CD14-positive monocyte (primary cell): ENCODE measurements around the gene DYDC2. TPM values are rescaled to one million over a fixed set of nuclear protein-coding genes. Genes with fewer than 3 reads are reported as not detected.

Source experiments
- DNase-seq, 3 donors: peaks; one replicate each; pipeline ENCODE4 v3.0.0-alpha.2; 2011 to 2022
- H2AFZ ChIP-seq: 2 replicates; pipeline ENCODE4 v1.6.0; 2012; ENCODE audit warnings: mild to moderate bottlenecking, low read depth, low read length, inconsistent platforms; ENCODE audit not compliant: insufficient read depth, poor library complexity, severe bottlenecking
- H3K27ac ChIP-seq, 2 donors: 1 replicate in 1 of 2; 2 replicates in 1 of 2; pipeline ENCODE4 v1.5.1; 2012 to 2013; ENCODE audit warnings: low read length in 2 of 2, control low read depth in 1 of 2, inconsistent platforms in 1 of 2, low read depth in 1 of 2, mild to moderate bottlenecking in 1 of 2
- H3K27me3 ChIP-seq, 2 donors: one replicate each; pipeline versions ENCODE4 v1.6.0 to v1.6.1; 2011 to 2013; ENCODE audit warnings: low read length in 2 of 2; ENCODE audit not compliant: control insufficient read depth in 2 of 2, insufficient read depth in 2 of 2
- H3K36me3 ChIP-seq, 2 donors: replicated peaks in 1 of 2; 1 replicate in 1 of 2; 2 replicates in 1 of 2; pipeline versions ENCODE4 v1.5.1 to v1.6.1; 2012 to 2013; ENCODE audit warnings: low read length in 2 of 2, control low read depth in 1 of 2, inconsistent platforms in 1 of 2, mild to moderate bottlenecking in 1 of 2; ENCODE audit not compliant: insufficient read depth in 2 of 2, control insufficient read depth in 1 of 2
- H3K4me1 ChIP-seq, 2 donors: 1 replicate in 1 of 2; 2 replicates in 1 of 2; pipeline versions ENCODE4 v1.5.1 to v1.6.1; 2012 to 2013; ENCODE audit warnings: low read length in 2 of 2, control low read depth in 1 of 2, inconsistent platforms in 1 of 2, mild to moderate bottlenecking in 1 of 2, moderate library complexity in 1 of 2; ENCODE audit not compliant: insufficient read depth in 2 of 2, control insufficient read depth in 1 of 2
- H3K4me2 ChIP-seq: replicated peaks from 2 replicates; pipeline ENCODE3; 2012; ENCODE audit warnings: low read length, moderate library complexity, mild to moderate bottlenecking; ENCODE audit not compliant: poor library complexity, severe bottlenecking; ENCODE audit errors: extremely low read depth
- H3K4me3 ChIP-seq, 3 experiments: fragments of 200-600 bp in 1 of 3; sonication (generic) in 1 of 3; replicated peaks in 1 of 3; 1 replicate in 2 of 3; 2 replicates in 1 of 3; pipeline ENCODE4 v1.5.1; 2011 to 2013; ENCODE audit warnings: low read length in 3 of 3, mild to moderate bottlenecking in 3 of 3, control low read depth in 2 of 3, low read depth in 2 of 3, inconsistent platforms in 1 of 3, moderate library complexity in 1 of 3
- H3K79me2 ChIP-seq: 2 replicates; pipeline ENCODE4 v1.6.0; 2012; ENCODE audit warnings: mild to moderate bottlenecking, control low read depth, inconsistent platforms, low read length, moderate library complexity; ENCODE audit not compliant: insufficient read depth
- H3K9ac ChIP-seq: 2 replicates; pipeline ENCODE4 v1.6.0; 2017; ENCODE audit warnings: low read length, mild to moderate bottlenecking; ENCODE audit not compliant: insufficient read depth, poor library complexity, severe bottlenecking
- H3K9me3 ChIP-seq, 2 donors: replicated peaks in 1 of 2; 1 replicate in 1 of 2; 2 replicates in 1 of 2; pipeline versions ENCODE4 v1.5.1 to v1.6.1; 2012 to 2013; ENCODE audit warnings: low read length in 2 of 2, control low read depth in 1 of 2; ENCODE audit not compliant: control insufficient read depth in 1 of 2, insufficient read depth in 1 of 2
- H4K20me1 ChIP-seq: 2 replicates; pipeline ENCODE4 v1.6.0; 2012; ENCODE audit warnings: mild to moderate bottlenecking, low read length, control low read depth, moderate library complexity; ENCODE audit not compliant: insufficient read depth
- H3K27ac Mint-ChIP-seq, 7 donors: one replicate each; pipeline ENCODE4 v1.8.0; 2020; ENCODE audit warnings: mild to moderate bottlenecking in 7 of 7, mixed read lengths in 7 of 7, moderate library complexity in 6 of 7, inconsistent platforms in 2 of 7
- H3K27me3 Mint-ChIP-seq, 3 donors: one replicate each; pipeline ENCODE4 v1.8.0; 2021 to 2022; ENCODE audit warnings: low read depth in 3 of 3, mild to moderate bottlenecking in 3 of 3, mixed read lengths in 3 of 3, moderate library complexity in 3 of 3, inconsistent platforms in 1 of 3
- H3K36me3 Mint-ChIP-seq, 2 donors: one replicate each; pipeline ENCODE4 v1.8.0; 2020; ENCODE audit warnings: mixed read lengths in 2 of 2, inconsistent platforms in 1 of 2, mild to moderate bottlenecking in 1 of 2
- H3K4me1 Mint-ChIP-seq: one replicate; pipeline ENCODE4 v1.8.0; 2020; ENCODE audit warnings: mild to moderate bottlenecking, mixed read lengths
- H3K4me3 Mint-ChIP-seq, 2 donors: one replicate each; pipeline ENCODE4 v1.8.0; 2020; ENCODE audit warnings: mild to moderate bottlenecking in 2 of 2, mixed read lengths in 2 of 2, moderate library complexity in 1 of 2
- H3K9me3 Mint-ChIP-seq, 7 donors: one replicate each; pipeline ENCODE4 v1.8.0; 2020 to 2022; ENCODE audit warnings: mixed read lengths in 7 of 7, mild to moderate bottlenecking in 6 of 7, moderate library complexity in 6 of 7, inconsistent platforms in 2 of 7
- CTCF ChIP-seq: fragments of 200-600 bp; IDR thresholded peaks from one replicate; pipeline ENCODE4 v1.8.0; 2022; ENCODE audit warnings: antibody characterized with exemption, mild to moderate bottlenecking
- WGBS: methylation state at CpG from one replicate; pipeline ENCODE4 v1.1.5; 2013; ENCODE audit warnings: missing lambda C conversion rate; ENCODE audit not compliant: insufficient coverage; 5-methylcytosine and 5-hydroxymethylcytosine counted together
- intact Hi-C, 2 donors: fragments of 100-400 bp; cut with micrococcal nuclease; formaldehyde crosslinking; loops; one replicate each; pipeline versions ENCODE4 v1.15.0 to v1.15.1; 2023
- polyA plus RNA-seq, 3 donors: library from polyadenylated mRNA; depleted of rRNA in 1 of 3; unstranded in 2 of 3; stranded (reverse) in 1 of 3; fragments of 300-500 nt in 2 of 3; fragments of >200 nt in 1 of 3; fragmentation: Illumina TruSeq in 2 of 3; gene quantifications; 1 replicate in 2 of 3; 2 replicates in 1 of 3; pipeline ENCODE4 v1.2.3, GENCODE V29; 2012 to 2021

DYDC2 gene
- polyA plus RNA-seq, 3 donors, result not detected

GRCh38 chr10:80409121-80409520 lies 52.5 kb downstream of the DYDC2 start:
- no peaks in the 10 kb centered on the region for H3K79me2 ChIP-seq
- H3K9me3 ChIP-seq, result no peaks in the 10 kb centered on the region
- Mint-ChIP-seq H3K27me3 (peaks cover 32 to 35% (median 34%) of the 10 kb centered on the region in 3 donors), H3K36me3 (peaks cover 0 to 10% of the 10 kb centered on the region in 2 donors), H3K4me3 (peak overlapping the region; percentile 85 to 96), H3K9me3 (peaks cover 0 to 2% (median 0%) of the 10 kb centered on the region in 7 donors), H3K4me1 (peaks cover 28% of the 10 kb centered on the region), H3K27ac (no peak overlapping the region)
- peak overlapping the region in 2 of 3 experiments; percentile 62 to 87 for H3K4me3 ChIP-seq
- H3K36me3 ChIP-seq, result no peaks in the 10 kb centered on the region
- intact Hi-C loops, result no loop called here
- H3K4me2 ChIP-seq, result peak overlapping the region; percentile 93
- no peaks in the 10 kb centered on the region for H4K20me1 ChIP-seq
- peaks cover 20 to 32% of the 10 kb centered on the region in 2 donors for H3K4me1 ChIP-seq
- no peak for DNase-seq
- peak overlapping the region; percentile 62 for H3K9ac ChIP-seq
- no peak for TF ChIP-seq CTCF
- peak overlapping the region; percentile 92 for H2AFZ ChIP-seq
- H3K27me3 ChIP-seq, result peaks cover 0 to 28% of the 10 kb centered on the region in 2 donors
- whole genome bisulfite sequencing, result 67% methylated on average over 2 of the region's 12 CpGs
- no peak overlapping the region for H3K27ac ChIP-seq

- peaks cover 30% of the 10 kb centered on the region for H3K4me1 Mint-ChIP-seq
- no peak overlapping the region for H2AFZ ChIP-seq
- no peak overlapping the region for H3K27ac ChIP-seq
- no peaks in the 10 kb centered on the region for H4K20me1 ChIP-seq
- H3K27ac Mint-ChIP-seq, result no peak overlapping the region
- 75% methylated on average over 2 of the region's 2 CpGs for WGBS
- no peak overlapping the region for H3K9ac ChIP-seq
- H3K36me3 ChIP-seq, result no peaks in the 10 kb centered on the region
- peak overlapping the region in 1 of 2 donors; percentile 24 for H3K4me3 Mint-ChIP-seq
- H3K27me3 ChIP-seq, result peaks cover 0 to 28% of the 10 kb centered on the region in 2 donors
- H3K4me3 ChIP-seq, result no peak overlapping the region
- H3K9me3 ChIP-seq, result no peaks in the 10 kb centered on the region
- H3K79me2 ChIP-seq, result no peaks in the 10 kb centered on the region
- peaks cover 20 to 32% of the 10 kb centered on the region in 2 donors for H3K4me1 ChIP-seq
- peaks cover 0 to 10% of the 10 kb centered on the region in 2 donors for H3K36me3 Mint-ChIP-seq
- H3K4me2 ChIP-seq, result no peak overlapping the region
- DNase-seq, result no peak
- no peak for TF ChIP-seq CTCF
- H3K9me3 Mint-ChIP-seq, result peaks cover 0 to 2% (median 0%) of the 10 kb centered on the region in 7 donors
- peaks cover 32 to 34% (median 34%) of the 10 kb centered on the region in 3 donors for H3K27me3 Mint-ChIP-seq
- intact Hi-C loops, result no loop called here
Observed at GRCh38 chr10:80410122-80410521, 53.5 kb downstream of the DYDC2 start.
